Naive thymus-derived CD4-positive, alpha-beta T cell (primary cell): ENCODE data around the gene ACAT1. TPM values are rescaled to one million over a fixed set of nuclear protein-coding genes. Genes with fewer than 3 reads are reported as not detected.

Experiments used
- ATAC-seq: fragments of 150-1000 bp; cut with Tn5 transposase; 2 replicates; pipeline ENCODE4 v1.10.0; 2021; ENCODE audit warnings: mild to moderate bottlenecking, moderate library complexity
- CTCF ChIA-PET: fragments of 350-600 bp; sonication (Branson Sonifier 250); formaldehyde crosslinking; loops from one replicate; lab custom pipeline; 2021; ENCODE audit warnings: antibody characterized with exemption; lab: Charles Lee
- POLR2A ChIA-PET: fragments of 350-600 bp; sonication (Branson Sonifier 250); formaldehyde crosslinking; loops from one replicate; lab custom pipeline; 2021; ENCODE audit warnings: antibody characterized with exemption, inconsistent platforms; lab: Charles Lee
- DNase-seq, 9 donors: peaks; one replicate each; pipeline versions ENCODE4 v3.0.0 to v3.0.0-alpha.2; 2020 to 2022; ENCODE audit warnings: mixed read lengths in 1 of 9
- H3K27ac ChIP-seq: one replicate; pipeline ENCODE4 v1.7.0; 2013; ENCODE audit warnings: mild to moderate bottlenecking, low read depth, low read length, moderate library complexity
- H3K27me3 ChIP-seq, 2 donors: one replicate each; pipeline ENCODE4 v1.7.0; 2013; ENCODE audit warnings: low read length in 2 of 2, mild to moderate bottlenecking in 2 of 2, moderate library complexity in 2 of 2; ENCODE audit not compliant: control insufficient read depth in 2 of 2, insufficient read depth in 2 of 2
- H3K36me3 ChIP-seq, 3 experiments: 1 replicate in 2 of 3; 2 replicates in 1 of 3; pipeline ENCODE4 v1.7.0; 2013; ENCODE audit warnings: low read length in 3 of 3, mild to moderate bottlenecking in 3 of 3, moderate library complexity in 1 of 3; ENCODE audit not compliant: insufficient read depth in 3 of 3, control insufficient read depth in 2 of 3
- H3K4me1 ChIP-seq, 2 donors: one replicate each; pipeline ENCODE4 v1.7.0; 2013; ENCODE audit warnings: low read length in 2 of 2, mild to moderate bottlenecking in 2 of 2, moderate library complexity in 1 of 2; ENCODE audit not compliant: control insufficient read depth in 2 of 2, insufficient read depth in 2 of 2
- H3K4me3 ChIP-seq: 2 replicates; pipeline ENCODE4 v1.7.0; 2013; ENCODE audit warnings: mild to moderate bottlenecking, low read length
- H3K9me3 ChIP-seq, 3 experiments: 1 replicate in 2 of 3; 2 replicates in 1 of 3; pipeline ENCODE4 v1.7.0; 2013; ENCODE audit warnings: low read length in 3 of 3; ENCODE audit not compliant: control insufficient read depth in 2 of 3
- H3K27ac Mint-ChIP-seq, 9 donors: one replicate each; pipeline ENCODE4 v1.8.0; 2020 to 2022; ENCODE audit warnings: mixed read lengths in 9 of 9, mild to moderate bottlenecking in 8 of 9, moderate library complexity in 5 of 9, inconsistent platforms in 2 of 9
- H3K27me3 Mint-ChIP-seq, 5 donors: one replicate each; pipeline ENCODE4 v1.8.0; 2021 to 2022; ENCODE audit warnings: mixed read lengths in 5 of 5, mild to moderate bottlenecking in 1 of 5
- H3K36me3 Mint-ChIP-seq, 5 donors: one replicate each; pipeline ENCODE4 v1.8.0; 2020 to 2022; ENCODE audit warnings: mixed read lengths in 5 of 5, mild to moderate bottlenecking in 3 of 5, inconsistent platforms in 1 of 5
- H3K4me1 Mint-ChIP-seq, 7 donors: one replicate each; pipeline ENCODE4 v1.8.0; 2020 to 2022; ENCODE audit warnings: mixed read lengths in 7 of 7, mild to moderate bottlenecking in 3 of 7, inconsistent platforms in 1 of 7
- H3K4me3 Mint-ChIP-seq, 10 donors: one replicate each; pipeline ENCODE4 v1.8.0; 2020 to 2022; ENCODE audit warnings: mild to moderate bottlenecking in 10 of 10, mixed read lengths in 10 of 10, moderate library complexity in 6 of 10, inconsistent platforms in 2 of 10
- H3K9me3 Mint-ChIP-seq, 11 donors: one replicate each; pipeline ENCODE4 v1.8.0; 2020 to 2022; ENCODE audit warnings: mixed read lengths in 11 of 11, mild to moderate bottlenecking in 4 of 11, inconsistent platforms in 1 of 11, moderate library complexity in 1 of 11
- intact Hi-C, 2 donors: fragments of 100-400 bp; cut with micrococcal nuclease; formaldehyde crosslinking; loops; one replicate each; pipeline ENCODE4 v1.15.1; 2023
- polyA plus RNA-seq, 2 donors: library from polyadenylated mRNA; unstranded; fragments of 300-500 nt; fragmentation: Illumina TruSeq; gene quantifications; one replicate each; pipeline ENCODE4 v1.2.3, GENCODE V29; 2021
- total RNA-seq, 6 experiments: library from RNA in 5 of 6; stranded (reverse) in 5 of 6; gene quantifications; 1 replicate in 5 of 6; 2 replicates in 1 of 6; pipeline ENCODE4 v1.2.3 and lab custom pipeline; 2021 to 2026

ACAT1 gene
- total RNA-seq: 10 to 100 TPM; 13.0 to 40.2 (median 17.9) TPM
- 10 to 100 TPM; 36.3 to 36.8 TPM for polyA plus RNA-seq
- total RNA-seq (lab: John Stamatoyannopoulos, UW): 16.8 reads per million, percentile 46 among the genes with 10 or more reads in this experiment

- H3K9me3 Mint-ChIP-seq: peaks cover 0 to 3% (median 0%) of the 10 kb centered on the region in 11 donors
- no peaks in the 10 kb centered on the region for H3K27me3 Mint-ChIP-seq
- H3K27me3 ChIP-seq: no peaks in the 10 kb centered on the region
- peak within 1 kb of the TSS; percentile 66 for H3K27ac ChIP-seq
- peak within 1 kb of the TSS; percentile 61 to 93 (median 85) for H3K27ac Mint-ChIP-seq
- intact Hi-C loops: loop anchor here (1.0 to 10.0 kb wide), 16 partner anchors 15 to 557 kb away; partner anchors contain the start of genes ALKBH8 (in 2 of the 2), C11orf65 (in 2 of the 2), CUL5 (in 2 of the 2) and EXPH5 (in 2 of the 2)
- DNase-seq: peak; percentile 91 to 98 (median 94)
- peak within 1 kb of the TSS; percentile 81 to 97 (median 94) for H3K4me3 Mint-ChIP-seq
- ChIA-PET CTCF (interaction anchor here (0.7 to 0.8 kb wide), 2 partner anchors 107 to 490 kb away, joined by 3 read pairs; no protein-coding TSS in a partner anchor), POLR2A (interaction anchor here (0.6 to 1.1 kb wide), 2 partner anchors 115 to 772 kb away, joined by 3 to 5 read pairs; no protein-coding TSS in a partner anchor)
- no peaks in the 10 kb centered on the region for H3K36me3 ChIP-seq
- H3K36me3 Mint-ChIP-seq: peaks cover 0 to 20% (median 6%) of the 10 kb centered on the region in 5 donors
- H3K4me1 Mint-ChIP-seq: peaks cover 35 to 49% (median 41%) of the 10 kb centered on the region in 7 donors
- H3K9me3 ChIP-seq: no peaks in the 10 kb centered on the region
- peak within 1 kb of the TSS; percentile 88 for H3K4me3 ChIP-seq
- ATAC-seq: peak; percentile 100
- H3K4me1 ChIP-seq: peaks cover 16 to 20% of the 10 kb centered on the region in 2 donors
Measured at GRCh38 chr11:108121274-108122155, at the start of gene ACAT1. TSS of gene ACAT1 (plus strand) at chr11:108121567. CDS start at chr11:108121607, 40 bp downstream.

- no peaks in the 10 kb centered on the region for H3K9me3 Mint-ChIP-seq
- H3K27me3 ChIP-seq: no peaks in the 10 kb centered on the region
- H3K36me3 ChIP-seq: peaks cover 0 to 26% (median 0%) of the 10 kb centered on the region in 3 experiments
- no peaks in the 10 kb centered on the region for H3K4me1 ChIP-seq
- peaks cover 14 to 55% (median 30%) of the 10 kb centered on the region in 5 donors for H3K36me3 Mint-ChIP-seq
- H3K9me3 ChIP-seq: no peaks in the 10 kb centered on the region
- H3K4me3 ChIP-seq: no peak overlapping the region
- H3K27me3 Mint-ChIP-seq: no peaks in the 10 kb centered on the region
- peaks cover 0 to 4% (median 2%) of the 10 kb centered on the region in 7 donors for H3K4me1 Mint-ChIP-seq
- H3K4me3 Mint-ChIP-seq: no peak overlapping the region
- intact Hi-C loops: no loop called here
- no peak for ATAC-seq
- no peak for DNase-seq
- ChIA-PET CTCF (no interaction called here), POLR2A (no interaction called here)
- H3K27ac ChIP-seq: no peak overlapping the region
- H3K27ac Mint-ChIP-seq: no peak overlapping the region
Measured at GRCh38 chr11:108084811-108085210, 36.6 kb upstream of the ACAT1 start.

- peaks cover 9 to 48% (median 28%) of the 10 kb centered on the region in 5 donors for H3K36me3 Mint-ChIP-seq
- no peak for ATAC-seq
- no peaks in the 10 kb centered on the region for H3K27me3 Mint-ChIP-seq
Measured at GRCh38 chr11:108085672-108086071, 35.7 kb upstream of the ACAT1 start.

GRCh38 chr11:108092134-108092533 is 29.2 kb upstream of the ACAT1 start:
- H3K27me3 Mint-ChIP-seq: no peaks in the 10 kb centered on the region
- DNase-seq: no peak
- intact Hi-C loops: no loop called here
- ChIA-PET POLR2A (interaction anchor here (0.6 kb wide), 1 partner anchor 99 kb away, joined by 4 read pairs; no protein-coding TSS in a partner anchor), CTCF (no interaction called here)
- no peak overlapping the region for H3K4me3 ChIP-seq
- H3K9me3 Mint-ChIP-seq: no peaks in the 10 kb centered on the region
- H3K9me3 ChIP-seq: no peaks in the 10 kb centered on the region
- ATAC-seq: no peak
- peaks cover 0 to 39% (median 11%) of the 10 kb centered on the region in 5 donors for H3K36me3 Mint-ChIP-seq
- H3K4me1 Mint-ChIP-seq: peaks cover 0 to 4% (median 0%) of the 10 kb centered on the region in 7 donors
- H3K27me3 ChIP-seq: no peaks in the 10 kb centered on the region
- H3K27ac ChIP-seq: no peak overlapping the region
- peak overlapping the region in 3 of 9 donors; percentile 5 to 63 (median 54) for H3K27ac Mint-ChIP-seq
- no peaks in the 10 kb centered on the region for H3K4me1 ChIP-seq
- no peak overlapping the region for H3K4me3 Mint-ChIP-seq
- H3K36me3 ChIP-seq: peaks cover 6 to 38% (median 12%) of the 10 kb centered on the region in 3 experiments

More at GRCh38 chr11:108085672-108086071, 35.7 kb upstream of the ACAT1 start:
- intact Hi-C loops: no loop called here
- Mint-ChIP-seq H3K27ac (no peak overlapping the region), H3K4me1 (peaks cover 0 to 4% (median 2%) of the 10 kb centered on the region in 7 donors), H3K4me3 (peak overlapping the region in 1 of 10 donors; percentile 8), H3K9me3 (no peaks in the 10 kb centered on the region)
- Histone ChIP-seq H3K27ac (no peak overlapping the region), H3K36me3 (peaks cover 0 to 22% (median 0%) of the 10 kb centered on the region in 3 experiments), H3K4me3 (no peak overlapping the region), H3K27me3 (no peaks in the 10 kb centered on the region), H3K9me3 (no peaks in the 10 kb centered on the region), H3K4me1 (no peaks in the 10 kb centered on the region)
- POLR2A ChIA-PET: no interaction called here
- DNase-seq: no peak
- CTCF ChIA-PET: interaction anchor here (0.6 kb wide), 1 partner anchor 136 kb away, joined by 3 read pairs; no protein-coding TSS in a partner anchor

- Histone ChIP-seq H3K9me3 (no peaks in the 10 kb centered on the region), H3K4me1 (no peaks in the 10 kb centered on the region), H3K36me3 (peaks cover 6 to 48% (median 14%) of the 10 kb centered on the region in 3 experiments), H3K4me3 (no peak overlapping the region), H3K27me3 (no peaks in the 10 kb centered on the region), H3K27ac (no peak overlapping the region)
- Mint-ChIP-seq H3K27me3 (no peaks in the 10 kb centered on the region), H3K4me3 (no peak overlapping the region), H3K9me3 (no peaks in the 10 kb centered on the region), H3K36me3 (peaks cover 0 to 44% (median 11%) of the 10 kb centered on the region in 5 donors), H3K4me1 (peaks cover 0 to 7% (median 0%) of the 10 kb centered on the region in 7 donors), H3K27ac (peak overlapping the region in 5 of 9 donors; percentile 33 to 72 (median 44))
- CTCF ChIA-PET: no interaction called here
- POLR2A ChIA-PET: interaction anchor here (1.1 kb wide), 1 partner anchor 9 kb away, joined by 4 read pairs; no protein-coding TSS in a partner anchor
- intact Hi-C loops: no loop called here
- ATAC-seq: no peak
- no peak for DNase-seq
Measured at GRCh38 chr11:108093128-108093904, 28.1 kb upstream of the ACAT1 start.

GRCh38 chr11:108097179-108097578 is 24.2 kb upstream of the ACAT1 start:
- ChIA-PET POLR2A (no interaction called here), CTCF (interaction anchor here (0.6 kb wide), 1 partner anchor 60 kb away, joined by 3 read pairs; no protein-coding TSS in a partner anchor)
- H3K36me3 Mint-ChIP-seq: peaks cover 0 to 42% (median 19%) of the 10 kb centered on the region in 5 donors
- no peaks in the 10 kb centered on the region for H3K27me3 Mint-ChIP-seq
- H3K27ac ChIP-seq: no peak overlapping the region
- peaks cover 0 to 7% (median 0%) of the 10 kb centered on the region in 7 donors for H3K4me1 Mint-ChIP-seq
- H3K9me3 ChIP-seq: no peaks in the 10 kb centered on the region
- peak overlapping the region in 2 of 9 donors; percentile 17 to 70 for H3K27ac Mint-ChIP-seq
- ATAC-seq: no peak
- intact Hi-C loops: no loop called here
- H3K9me3 Mint-ChIP-seq: no peaks in the 10 kb centered on the region
- H3K27me3 ChIP-seq: no peaks in the 10 kb centered on the region
- H3K4me1 ChIP-seq: no peaks in the 10 kb centered on the region
- H3K4me3 ChIP-seq: no peak overlapping the region
- no peak for DNase-seq
- no peak overlapping the region for H3K4me3 Mint-ChIP-seq
- peaks cover 6 to 61% (median 17%) of the 10 kb centered on the region in 3 experiments for H3K36me3 ChIP-seq
